ENCODE data around the gene CHRNB2. TPM values are rescaled to one million over a fixed set of nuclear protein-coding genes. Genes with fewer than 3 reads are reported as not detected.

CHRNB2 gene
- total RNA-seq, 1 experiment from 2014 or later: not detected

DNA sequence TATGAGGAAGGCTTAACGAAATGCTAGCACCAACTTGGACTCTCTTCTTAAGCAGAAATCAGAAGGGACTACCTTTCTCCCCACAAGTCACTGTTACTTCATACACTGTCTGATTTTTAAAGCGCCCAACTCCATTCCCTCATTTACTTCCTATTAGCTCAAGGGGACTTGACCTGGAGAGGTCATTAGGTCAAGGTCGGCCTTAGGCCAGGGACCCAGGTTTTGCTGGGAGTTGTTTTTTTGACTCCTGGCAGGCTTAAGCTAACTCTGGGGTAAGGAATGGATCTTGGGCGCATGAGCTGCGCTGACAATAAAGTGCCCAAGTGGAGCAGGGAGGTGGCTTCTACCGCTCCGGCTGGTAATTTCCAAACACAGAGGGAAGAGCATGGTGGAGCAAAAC, 23.6 kb downstream of the CHRNB2 start:
- TF ChIP-seq, protein P1, sequence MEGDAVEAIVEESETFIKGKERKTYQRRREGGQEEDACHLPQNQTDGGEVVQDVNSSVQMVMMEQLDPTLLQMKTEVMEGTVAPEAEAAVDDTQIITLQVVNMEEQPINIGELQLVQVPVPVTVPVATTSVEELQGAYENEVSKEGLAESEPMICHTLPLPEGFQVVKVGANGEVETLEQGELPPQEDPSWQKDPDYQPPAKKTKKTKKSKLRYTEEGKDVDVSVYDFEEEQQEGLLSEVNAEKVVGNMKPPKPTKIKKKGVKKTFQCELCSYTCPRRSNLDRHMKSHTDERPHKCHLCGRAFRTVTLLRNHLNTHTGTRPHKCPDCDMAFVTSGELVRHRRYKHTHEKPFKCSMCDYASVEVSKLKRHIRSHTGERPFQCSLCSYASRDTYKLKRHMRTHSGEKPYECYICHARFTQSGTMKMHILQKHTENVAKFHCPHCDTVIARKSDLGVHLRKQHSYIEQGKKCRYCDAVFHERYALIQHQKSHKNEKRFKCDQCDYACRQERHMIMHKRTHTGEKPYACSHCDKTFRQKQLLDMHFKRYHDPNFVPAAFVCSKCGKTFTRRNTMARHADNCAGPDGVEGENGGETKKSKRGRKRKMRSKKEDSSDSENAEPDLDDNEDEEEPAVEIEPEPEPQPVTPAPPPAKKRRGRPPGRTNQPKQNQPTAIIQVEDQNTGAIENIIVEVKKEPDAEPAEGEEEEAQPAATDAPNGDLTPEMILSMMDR (conservative IDR thresholded peaks at IDR 0.05): no peak
- no peak for TF ChIP-seq EZH2 (IDR thresholded peaks at IDR 0.05; ENCODE audit: low read depth)
- POLR2A ChIA-PET (ENCODE audit: unreplicated experiment): no interaction called here

DNA sequence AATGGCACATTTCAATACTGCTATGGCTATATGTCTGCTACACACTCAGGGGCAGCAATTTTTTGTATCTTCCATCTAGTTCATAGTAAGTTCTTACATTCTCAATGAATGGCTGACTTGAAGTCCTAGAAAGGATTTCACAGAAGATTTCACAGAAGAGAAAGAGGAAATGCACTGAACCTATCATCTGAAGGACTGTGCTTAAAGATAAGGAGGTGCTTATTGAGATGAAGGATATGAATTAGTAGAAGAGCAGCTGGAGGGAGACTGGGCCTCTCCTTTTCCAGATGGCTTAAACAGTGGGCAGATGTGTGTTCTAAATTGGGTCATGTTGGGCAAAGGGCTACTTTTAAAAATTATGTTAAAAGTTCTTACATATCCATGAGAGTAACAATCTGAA, 25.8 kb downstream of the CHRNB2 start:
- no peak for DNase-seq
- no peak overlapping the region for H2AFZ ChIP-seq
- peaks cover 64% of the 10 kb centered on the region for H3K36me3 ChIP-seq (ENCODE audit: low read depth)
- BruUV-seq (replicated peaks): no TSS peak
- POLR2A ChIA-PET (ENCODE audit: unreplicated experiment): no interaction called here
- H3K4me1 ChIP-seq (replicated peaks; ENCODE audit: insufficient read depth): no peaks in the 10 kb centered on the region
- H3K4me3 ChIP-seq: no peak overlapping the region
- no peaks in the 10 kb centered on the region for H3K79me2 ChIP-seq (ENCODE audit: low read depth)
- H3K27me3 ChIP-seq (ENCODE audit: insufficient read depth, low read depth): no peaks in the 10 kb centered on the region
- peaks cover 8% of the 10 kb centered on the region for H4K20me1 ChIP-seq (ENCODE audit: insufficient read depth)
- H3K9me3 ChIP-seq (ENCODE audit: insufficient read depth, low read depth): no peaks in the 10 kb centered on the region
- CTCF ChIA-PET: interaction anchor here (0.6 kb wide), 1 partner anchor 11 kb away, joined by 3 read pairs; no protein-coding TSS in a partner anchor
- intact Hi-C loops (cut with micrococcal nuclease; ENCODE audit: unreplicated experiment): no loop called here
- no peak overlapping the region for H3K27ac ChIP-seq
- TF ChIP-seq, protein P1 (conservative IDR thresholded peaks at IDR 0.05): no peak
- TF ChIP-seq EZH2 (IDR thresholded peaks at IDR 0.05; ENCODE audit: low read depth): no peak
- H3K9me2 ChIP-seq (ENCODE audit: insufficient read depth): no peaks in the 10 kb centered on the region
- H3F3A ChIP-seq (ENCODE audit: insufficient read depth, low read depth): no peaks in the 10 kb centered on the region
- no peak overlapping the region for H3K4me2 ChIP-seq

More for the DNA sequence above, 23.6 kb downstream of the CHRNB2 start:
- Histone ChIP-seq H3K4me2 (no peak overlapping the region), H3K4me1 (replicated peaks; ENCODE audit: insufficient read depth) (no peaks in the 10 kb centered on the region), H3K79me2 (ENCODE audit: low read depth) (no peaks in the 10 kb centered on the region), H4K20me1 (ENCODE audit: insufficient read depth) (peaks cover 8% of the 10 kb centered on the region; the same call in 1 of the 2 replicates), H3K36me3 (ENCODE audit: low read depth) (peaks cover 66% of the 10 kb centered on the region), H3K4me3 (no peak overlapping the region), H3K27ac (no peak overlapping the region), H3K9me2 (ENCODE audit: insufficient read depth) (no peaks in the 10 kb centered on the region), H3K9me3 (ENCODE audit: insufficient read depth, low read depth) (no peaks in the 10 kb centered on the region), H3F3A (ENCODE audit: insufficient read depth, low read depth) (no peaks in the 10 kb centered on the region), H3K27me3 (ENCODE audit: insufficient read depth, low read depth) (no peaks in the 10 kb centered on the region), H2AFZ (no peak overlapping the region)
- no TSS peak for BruUV-seq (replicated peaks)
- CTCF ChIA-PET: interaction anchor here (0.6 kb wide), 1 partner anchor 17 kb away, joined by 3 read pairs; no protein-coding TSS in a partner anchor
- no peak for DNase-seq
- intact Hi-C loops (cut with micrococcal nuclease; ENCODE audit: unreplicated experiment): no loop called here

DNA sequence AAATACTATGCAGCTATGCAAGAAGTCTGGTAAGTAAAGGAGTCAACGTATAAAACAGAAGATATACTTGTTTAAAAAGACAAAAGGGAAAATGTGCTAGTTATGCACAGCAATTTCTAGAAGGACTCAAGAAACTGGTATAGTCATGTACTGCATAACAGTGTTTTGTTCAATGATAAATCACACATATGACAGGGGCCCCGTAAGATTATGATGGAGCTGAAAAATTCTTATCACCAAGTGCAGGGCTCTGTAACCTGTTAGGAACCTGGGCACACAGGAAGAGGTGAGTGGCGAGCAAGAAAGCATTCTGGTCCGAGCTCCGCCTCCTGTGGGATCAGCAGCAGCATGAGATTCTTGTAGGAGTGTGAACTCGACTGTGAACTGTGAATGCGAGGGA, 27.2 kb downstream of the CHRNB2 start:
- Histone ChIP-seq H3K27ac (no peak overlapping the region), H3F3A (ENCODE audit: insufficient read depth, low read depth) (no peaks in the 10 kb centered on the region), H2AFZ (no peak overlapping the region), H3K9me3 (ENCODE audit: insufficient read depth, low read depth) (no peaks in the 10 kb centered on the region), H3K79me2 (ENCODE audit: low read depth) (no peaks in the 10 kb centered on the region), H4K20me1 (ENCODE audit: insufficient read depth) (peaks cover 16% of the 10 kb centered on the region), H3K27me3 (ENCODE audit: insufficient read depth, low read depth) (no peaks in the 10 kb centered on the region), H3K4me3 (no peak overlapping the region), H3K9me2 (ENCODE audit: insufficient read depth) (no peaks in the 10 kb centered on the region), H3K4me2 (no peak overlapping the region), H3K36me3 (ENCODE audit: low read depth) (peaks cover 53% of the 10 kb centered on the region), H3K4me1 (replicated peaks; ENCODE audit: insufficient read depth) (no peaks in the 10 kb centered on the region)
- BruUV-seq (replicated peaks): no TSS peak
- ChIA-PET POLR2A (ENCODE audit: unreplicated experiment) (no interaction called here), CTCF (interaction anchor here (0.6 kb wide), 1 partner anchor 456 kb away, joined by 3 read pairs; the partner anchor contains the start of gene ADAM15)
- intact Hi-C loops (cut with micrococcal nuclease; ENCODE audit: unreplicated experiment): no loop called here
- no peak for TF ChIP-seq EZH2 (IDR thresholded peaks at IDR 0.05; ENCODE audit: low read depth)
- TF ChIP-seq, protein P1 (conservative IDR thresholded peaks at IDR 0.05): no peak
- no peak for DNase-seq
